HepG2 (cell line): ENCODE measurements around the gene PCIF1. TPM values are rescaled to one million over a fixed set of nuclear protein-coding genes. Genes with fewer than 3 reads are reported as not detected.

Source experiments
- BCL6 ChIP-seq: IDR thresholded peaks from 2 replicates; pipeline ENCODE4 v1.6.1; 2016; ENCODE audit warnings: missing genetic modification reagents, missing compliant biosample characterization
- DNMT3B ChIP-seq: conservative IDR thresholded peaks from 2 replicates; pipeline ENCODE4 v1.6.1; 2016; ENCODE audit warnings: missing biosample characterization, control low read depth
- EHMT2 ChIP-seq: fragments of 200-600 bp; sonication (generic); IDR thresholded peaks from 2 replicates; pipeline ENCODE4 v1.7.0; 2017; ENCODE audit warnings: antibody characterized with exemption, low read depth, low read length, borderline replicate concordance
- FOXO1 ChIP-seq: sonication (generic); formaldehyde crosslinking; IDR thresholded peaks from 2 replicates; pipeline ENCODE4 v1.4.0; 2020; ENCODE audit warnings: missing genetic modification reagents
- HES4 ChIP-seq: sonication (generic); formaldehyde crosslinking; IDR thresholded peaks from 2 replicates; pipeline ENCODE4 v1.9.0; 2021; ENCODE audit warnings: mild to moderate bottlenecking, missing genetic modification reagents, borderline replicate concordance
- MIXL1 ChIP-seq: IDR thresholded peaks from 2 replicates; pipeline ENCODE4 v1.6.1; 2016
- MXD3 ChIP-seq: IDR thresholded peaks from 2 replicates; pipeline ENCODE4 v1.6.1; 2016; ENCODE audit warnings: mild to moderate bottlenecking, missing biosample characterization, missing genetic modification reagents
- PHF5A ChIP-seq: IDR thresholded peaks from one replicate; pipeline ENCODE4 v1.6.1; 2018; ENCODE audit warnings: low read depth, missing genetic modification reagents; ENCODE audit not compliant: unreplicated experiment
- RELA ChIP-seq: sonication (generic); formaldehyde crosslinking; IDR thresholded peaks from 2 replicates; pipeline ENCODE4 v1.4.0; 2020; ENCODE audit warnings: missing genetic modification reagents
- RFXAP ChIP-seq: sonication (generic); formaldehyde crosslinking; IDR thresholded peaks from 2 replicates; pipeline ENCODE4 v1.4.0; 2020; ENCODE audit warnings: missing genetic modification reagents, borderline replicate concordance
- SIN3B ChIP-seq: fragments of 150-350 bp; IDR thresholded peaks from 2 replicates; pipeline ENCODE4 v1.6.1; 2014; ENCODE audit warnings: low read length
- SNAPC5 ChIP-seq: sonication (generic); formaldehyde crosslinking; IDR thresholded peaks from 2 replicates; pipeline ENCODE4 v1.8.1; 2023; ENCODE audit warnings: mild to moderate bottlenecking, missing genetic modification reagents, borderline replicate concordance
- SRSF4 ChIP-seq: fragments of 200-400 bp; formaldehyde crosslinking; IDR thresholded peaks from one replicate; pipeline ENCODE4 v1.6.1; 2018; ENCODE audit warnings: mild to moderate bottlenecking, low read depth, low read length, moderate library complexity; ENCODE audit not compliant: poor library complexity, severe bottlenecking
- TCF7 ChIP-seq: sonication (generic); IDR thresholded peaks from 2 replicates; pipeline ENCODE4 v1.6.1; 2016; ENCODE audit warnings: antibody characterized with exemption, low read depth
- TSC22D2 ChIP-seq: sonication (generic); formaldehyde crosslinking; IDR thresholded peaks from 2 replicates; pipeline ENCODE4 v1.5.1; 2020; ENCODE audit warnings: missing genetic modification reagents, mild to moderate bottlenecking, borderline replicate concordance
- U2AF1 ChIP-seq: fragments of 200-400 bp; formaldehyde crosslinking; optimal IDR thresholded peaks from 2 replicates; pipeline ENCODE3; 2017; ENCODE audit warnings: mild to moderate bottlenecking, low read depth, low read length
- UBTF ChIP-seq: sonication (generic); formaldehyde crosslinking; IDR thresholded peaks from 2 replicates; pipeline ENCODE4 v1.4.0; 2020; ENCODE audit warnings: mild to moderate bottlenecking, missing genetic modification reagents
- ZNF224 ChIP-seq: sonication (generic); formaldehyde crosslinking; IDR thresholded peaks from 2 replicates; pipeline ENCODE4 v1.5.0; 2020; ENCODE audit warnings: mild to moderate bottlenecking, missing genetic modification reagents
- ZNF557 ChIP-seq: sonication (generic); formaldehyde crosslinking; IDR thresholded peaks from 2 replicates; pipeline ENCODE4 v1.4.0; 2020; ENCODE audit warnings: missing genetic modification reagents
- ZNF569 ChIP-seq: sonication (generic); formaldehyde crosslinking; IDR thresholded peaks from 2 replicates; pipeline ENCODE4 v1.5.0; 2020; ENCODE audit warnings: mild to moderate bottlenecking, missing genetic modification reagents, moderate library complexity, borderline replicate concordance
- ZNF644 ChIP-seq: IDR thresholded peaks from 2 replicates; pipeline ENCODE4 v1.6.1; 2016; ENCODE audit warnings: low read depth
- ZNF782 ChIP-seq: sonication (generic); formaldehyde crosslinking; IDR thresholded peaks from 2 replicates; pipeline ENCODE4 v1.4.0; 2020; ENCODE audit warnings: missing genetic modification reagents, mild to moderate bottlenecking, borderline replicate concordance
- polyA plus RNA-seq, 8 experiments: library from polyadenylated mRNA; depleted of rRNA in 3 of 8; stranded (reverse) in 7 of 8; unstranded in 1 of 8; fragments of >200 nt; fragmentation: Illumina TruSeq in 4 of 8; extraction: Trizol in 4 of 8; gene quantifications; 2 replicates each; pipeline versions ENCODE4 v1.2.1 to v1.2.3, GENCODE V29; 2011 to 2016; ENCODE audit warnings: low read depth in 4 of 8, missing spikeins in 1 of 8, mixed read lengths in 1 of 8; ENCODE audit not compliant: insufficient read depth in 1 of 8
- total RNA-seq, 5 experiments: library from RNA; depleted of rRNA; stranded (reverse); fragments of >200 nt; fragmentation: Illumina TruSeq; extraction: Trizol; gene quantifications; 2 replicates each; pipeline ENCODE4 v1.2.3, GENCODE V29; 2016; ENCODE audit warnings: low read depth in 1 of 5
- TF ChIP-seq, protein P1 (sequence below): sonication (generic); formaldehyde crosslinking; IDR thresholded peaks from 2 replicates; pipeline ENCODE4 v1.5.0; 2020; ENCODE audit warnings: mild to moderate bottlenecking, missing genetic modification reagents

Gene PCIF1
- total and polyA plus RNA-seq, 2 of the 13 experiments (the other 11 are each of a cell fraction or from before 2014, with no cell fraction given) = 20.9 to 24.4 TPM

- peak; percentile 98 for TF ChIP-seq UBTF (CRISPR knock-in tag)
- peak; percentile 79; the same call in 1 of the 2 replicates for TF ChIP-seq ZNF569
- peak; percentile 98 for TF ChIP-seq ZNF224
- TF ChIP-seq ZNF557 (CRISPR knock-in tag) = peak; percentile 50; the same call in 1 of the 2 replicates
- TF ChIP-seq TSC22D2 (CRISPR knock-in tag) = peak; percentile 96
- TF ChIP-seq TCF7 = no peak
- TF ChIP-seq HES4 (CRISPR knock-in tag) = peak; percentile 99
- TF ChIP-seq, protein P1, sequence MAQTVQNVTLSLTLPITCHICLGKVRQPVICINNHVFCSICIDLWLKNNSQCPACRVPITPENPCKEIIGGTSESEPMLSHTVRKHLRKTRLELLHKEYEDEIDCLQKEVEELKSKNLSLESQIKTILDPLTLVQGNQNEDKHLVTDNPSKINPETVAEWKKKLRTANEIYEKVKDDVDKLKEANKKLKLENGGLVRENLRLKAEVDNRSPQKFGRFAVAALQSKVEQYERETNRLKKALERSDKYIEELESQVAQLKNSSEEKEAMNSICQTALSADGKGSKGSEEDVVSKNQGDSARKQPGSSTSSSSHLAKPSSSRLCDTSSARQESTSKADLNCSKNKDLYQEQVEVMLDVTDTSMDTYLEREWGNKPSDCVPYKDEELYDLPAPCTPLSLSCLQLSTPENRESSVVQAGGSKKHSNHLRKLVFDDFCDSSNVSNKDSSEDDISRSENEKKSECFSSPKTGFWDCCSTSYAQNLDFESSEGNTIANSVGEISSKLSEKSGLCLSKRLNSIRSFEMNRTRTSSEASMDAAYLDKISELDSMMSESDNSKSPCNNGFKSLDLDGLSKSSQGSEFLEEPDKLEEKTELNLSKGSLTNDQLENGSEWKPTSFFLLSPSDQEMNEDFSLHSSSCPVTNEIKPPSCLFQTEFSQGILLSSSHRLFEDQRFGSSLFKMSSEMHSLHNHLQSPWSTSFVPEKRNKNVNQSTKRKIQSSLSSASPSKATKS (CRISPR knock-in tag) = no peak
- TF ChIP-seq MXD3 (CRISPR knock-in tag) = peak; percentile 94
- TF ChIP-seq SIN3B = peak; percentile 67; the same call in 1 of the 2 replicates
- peak; percentile 81 for TF ChIP-seq BCL6 (CRISPR knock-in tag)
- peak; percentile 52 for TF ChIP-seq FOXO1 (CRISPR knock-in tag)
- TF ChIP-seq PHF5A (CRISPR knock-in tag) = no peak
- no peak; the same call in 1 of the 2 replicates for TF ChIP-seq SNAPC5 (CRISPR knock-in tag)
- peak; percentile 89 for TF ChIP-seq SRSF4
- TF ChIP-seq ZNF782 (CRISPR knock-in tag) = peak; percentile 81
- no peak for TF ChIP-seq EHMT2
- TF ChIP-seq RFXAP = peak; percentile 92; the same call in 1 of the 2 replicates
- TF ChIP-seq RELA (CRISPR knock-in tag) = peak; percentile 88; the same call in 1 of the 2 replicates
- TF ChIP-seq ZNF644 (CRISPR knock-in tag) = no peak
- TF ChIP-seq DNMT3B = peak; percentile 91
- TF ChIP-seq U2AF1 = peak; percentile 91
- peak; percentile 32 for TF ChIP-seq MIXL1 (CRISPR knock-in tag)
Observed at GRCh38 chr20:45934586-45935415, at the start of gene PCIF1 (continued).
